Placental pericyte (primary cell): ENCODE measurements around the gene LPXN. TPM values are rescaled to one million over a fixed set of nuclear protein-coding genes. Genes with fewer than 3 reads are reported as not detected.

Experiments
- total RNA-seq: library from RNA; depleted of rRNA; stranded (reverse); fragments of >200 nt; gene quantifications from 2 replicates; pipeline ENCODE4 v1.2.3, GENCODE V29; 2012

The LPXN gene
- total RNA-seq, result 30.6 and 137 TPM in 2 replicates

DNA sequence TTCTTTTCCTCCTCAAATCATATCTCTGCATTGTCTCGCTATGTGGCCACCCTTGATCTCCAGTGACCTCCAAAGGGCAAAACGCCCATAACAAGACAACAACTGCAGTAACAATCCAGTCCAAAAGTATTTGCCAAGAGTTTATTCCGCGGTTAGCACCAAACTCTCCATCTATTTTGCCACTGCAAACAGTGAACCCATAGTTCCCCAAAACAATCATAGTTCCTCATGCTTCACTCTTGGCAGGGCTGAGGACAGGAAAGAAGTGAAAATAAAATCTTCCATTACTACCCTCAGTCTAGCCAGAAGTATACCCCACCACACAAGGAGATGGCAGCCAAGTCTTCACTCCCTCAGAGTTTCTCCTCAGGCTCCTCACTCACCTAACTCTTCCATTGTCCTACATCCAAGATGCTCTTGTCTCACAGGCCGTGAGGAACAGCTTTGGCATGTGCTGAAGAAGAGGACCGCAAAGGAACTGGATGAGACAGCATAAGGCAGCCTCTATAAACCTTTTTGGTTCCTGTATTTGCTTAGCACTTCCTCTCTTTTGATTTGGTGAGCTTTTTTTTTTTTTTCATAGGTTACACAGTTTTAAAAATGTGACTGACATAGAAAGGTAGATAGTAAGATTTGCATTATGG, at the start of gene LPXN:
TSS of gene LPXN (minus strand) at position 480 of the 644 bp plus-strand sequence. CDS start at position 396, 84 bp downstream.

DNA sequence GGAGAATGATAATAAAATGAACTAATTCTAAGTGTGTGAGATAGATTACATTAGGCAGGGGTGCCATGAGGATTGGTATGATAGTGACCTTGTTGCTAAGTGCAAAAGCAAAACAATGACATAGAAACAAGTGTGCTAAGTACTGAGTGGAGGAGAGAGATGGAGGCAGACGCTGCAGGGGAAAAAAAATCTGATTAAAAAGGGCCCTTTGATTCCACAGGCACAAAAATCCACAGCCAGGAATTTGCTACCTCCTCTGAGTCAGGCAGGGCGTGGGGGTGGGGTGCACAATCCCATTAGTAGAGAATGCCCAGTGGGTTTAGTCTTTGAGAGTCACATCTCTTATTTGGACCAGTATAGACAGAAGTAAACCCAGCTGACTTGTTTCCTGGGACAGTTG, 46.7 kb upstream of the LPXN start, which contains the start of gene CNTF:
TSS of gene CNTF (plus strand) at position 322 of the 400 bp plus-strand sequence. CDS start 88 bp downstream, outside the sequence.

DNA sequence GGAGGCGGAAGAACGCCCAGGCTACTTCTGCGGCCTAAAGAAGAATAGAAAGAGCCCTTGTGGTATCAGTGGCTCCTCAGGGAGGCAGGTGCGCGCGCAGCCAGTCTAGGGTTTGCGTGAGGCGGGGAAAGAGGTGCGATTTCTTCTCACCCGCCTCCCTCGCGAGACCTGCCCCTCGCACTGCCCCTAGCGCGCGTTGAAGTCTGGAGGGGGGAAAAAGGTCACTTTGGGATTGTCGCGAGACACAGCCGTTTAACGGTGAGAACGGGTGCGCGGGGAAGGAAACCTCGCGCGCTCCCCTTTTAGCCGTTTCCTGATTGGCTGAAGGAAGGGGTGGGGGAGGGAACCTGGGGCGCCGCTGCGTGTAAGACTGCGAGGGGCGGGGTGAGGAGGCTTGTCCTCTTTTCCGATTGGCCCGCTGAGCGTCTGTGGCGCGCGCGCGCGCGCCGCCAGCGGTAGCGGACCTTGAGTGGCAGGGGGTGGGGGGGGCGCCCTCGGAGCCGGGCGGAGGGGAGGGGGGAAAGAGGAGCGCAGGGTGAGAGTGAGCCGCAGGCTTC, 3.1 kb upstream of the LPXN start, which contains the start of gene ZFP91:
TSS of gene ZFP91 (plus strand) at position 429 of the 557 bp plus-strand sequence. CDS start 219 bp downstream, outside the sequence.

DNA sequence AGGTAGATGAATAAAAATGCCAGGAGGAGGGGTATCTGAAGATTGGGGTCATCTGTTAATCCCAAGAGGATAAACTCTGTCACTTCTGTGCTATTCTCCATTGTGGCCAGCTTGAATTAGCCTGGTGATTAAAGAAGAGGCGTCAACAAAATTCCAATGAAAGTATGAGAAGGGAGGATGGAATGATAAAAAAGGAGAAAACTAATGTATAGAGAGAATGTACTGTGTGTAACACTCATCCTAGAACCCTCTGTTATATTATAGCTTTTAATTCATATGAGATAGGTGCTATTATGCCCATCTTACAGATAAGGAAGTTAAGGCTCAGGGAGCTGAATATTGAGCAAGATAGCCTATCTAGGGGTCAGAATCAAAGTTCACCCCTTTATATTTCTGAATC, 67.7 kb downstream of the LPXN start, which contains the start of gene OR5B21:
TSS of gene OR5B21 (minus strand) at position 101 of the 400 bp plus-strand sequence. CDS start at position 101, 0 bp downstream.

Other genes with a start within 250 kb of the LPXN start
- not detected in 2 replicates for gene OR5B17, start 216.8 kb downstream of the LPXN start, total RNA-seq
- gene OR5B3, start 169.0 kb downstream of the LPXN start, total RNA-seq, result not detected in 2 replicates
- gene OR5B2, start 147.7 kb downstream of the LPXN start, total RNA-seq, result not detected in 2 replicates
- gene OR5B12, start 133.6 kb downstream of the LPXN start, total RNA-seq, result not detected in 2 replicates
- gene OR5B21, start 67.8 kb downstream of the LPXN start, total RNA-seq, result 2.0 TPM in 1 of 2 replicates, not detected in the other
- gene ZFP91, start 3.2 kb upstream of the LPXN start, total RNA-seq, result 80.8 and 91.1 TPM in 2 replicates
- 2.4 and 4.9 TPM in 2 replicates for gene CNTF, start 46.8 kb upstream of the LPXN start, total RNA-seq
- not detected in 2 replicates for gene GLYAT, start 156.1 kb upstream of the LPXN start, total RNA-seq